ENCODE measurements around the gene NR3C2.

The NR3C2 gene

GRCh38 chr4:148255344-148255720, 186.9 kb downstream of the NR3C2 start:
- no peak for DNase-seq

DNA sequence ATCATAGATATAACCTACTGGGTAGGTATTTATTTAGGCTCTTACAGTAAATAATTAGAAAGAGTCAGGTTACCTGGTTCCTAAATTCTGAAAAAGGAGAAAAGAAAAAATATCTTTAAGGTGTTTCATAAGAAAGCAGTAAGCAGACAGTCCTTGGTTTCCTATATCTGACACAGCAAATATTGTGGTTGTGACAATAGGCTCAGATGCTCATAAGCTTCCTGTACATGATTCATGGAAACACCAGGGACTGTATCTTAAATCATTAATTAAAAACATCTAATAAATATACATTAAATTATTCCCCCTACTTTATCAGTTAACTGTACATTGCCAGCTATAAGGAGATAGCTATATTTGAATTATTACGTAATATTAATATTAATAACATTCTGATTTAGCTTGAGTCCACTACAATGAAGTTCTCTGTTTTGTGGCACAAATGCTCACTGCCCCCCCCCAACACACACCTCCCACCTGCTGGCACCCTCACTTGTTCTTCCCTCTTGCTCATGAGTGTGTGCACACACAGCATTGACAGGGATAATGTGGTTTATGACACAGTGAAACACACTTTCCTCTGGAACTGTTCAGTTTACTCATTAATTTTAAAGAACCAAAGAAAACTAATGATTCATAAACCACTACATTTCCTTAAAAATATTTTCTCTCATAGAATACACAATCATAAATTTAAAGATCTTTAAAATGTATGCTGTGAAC, 187.4 kb downstream of the NR3C2 start:
- DNase-seq = no peak

DNA sequence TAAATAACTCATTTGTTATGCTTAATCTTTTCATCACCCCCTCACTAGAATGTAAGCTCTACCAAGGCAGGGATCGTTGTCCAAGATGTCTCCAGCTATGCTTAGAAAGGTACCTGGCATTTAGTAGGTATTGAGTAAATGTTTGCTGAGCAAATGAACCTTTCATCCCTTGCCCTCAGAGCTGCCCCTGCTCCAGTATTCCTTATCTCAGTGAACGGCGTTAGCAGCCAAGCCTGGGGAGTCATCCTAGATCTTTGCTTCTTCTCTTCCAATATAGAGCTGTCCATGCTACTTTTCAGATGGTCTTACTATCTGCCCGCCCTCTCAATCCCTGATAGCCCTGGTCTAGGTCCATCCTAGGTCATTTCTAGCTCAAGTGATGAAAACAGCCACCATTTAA, 188.4 kb downstream of the NR3C2 start:
- DNase-seq = no peak

DNA sequence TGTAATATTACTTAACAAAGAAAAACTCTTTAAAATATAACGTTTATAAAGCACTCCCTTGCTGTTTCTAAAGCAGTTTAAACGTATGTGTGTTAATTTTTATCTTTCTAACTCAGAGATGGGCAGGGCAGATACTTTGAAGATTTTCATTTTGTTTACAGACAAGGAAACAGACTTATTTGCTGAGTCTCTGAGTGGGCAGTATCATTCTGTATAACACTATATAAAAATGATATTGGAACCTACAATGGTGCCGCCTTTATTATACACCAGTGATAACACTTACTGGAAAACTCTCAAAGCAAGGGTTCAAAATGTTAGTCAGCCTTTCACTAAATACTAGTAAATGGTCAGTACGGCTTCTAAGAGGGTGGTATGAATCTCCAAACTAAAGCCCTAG, 193.4 kb downstream of the NR3C2 start:
- no peak for DNase-seq

DNA sequence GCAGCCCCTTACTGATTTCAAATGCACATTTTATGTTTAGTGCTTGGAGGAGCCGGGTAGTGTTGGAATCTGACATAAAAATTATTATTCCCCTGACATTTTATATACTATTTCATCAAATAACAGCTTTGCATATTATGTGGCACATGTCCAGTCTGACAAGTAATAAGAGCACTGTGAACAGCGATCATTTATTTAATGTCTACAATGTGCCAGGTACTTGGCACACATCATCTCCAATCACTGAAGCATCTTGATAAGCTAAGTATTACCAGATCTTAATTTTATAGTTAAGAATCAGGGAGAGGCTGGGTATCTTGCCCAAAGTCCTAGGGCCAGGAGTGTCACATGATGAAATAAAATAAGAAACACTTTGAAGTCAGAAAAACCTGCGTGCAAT, 197.2 kb downstream of the NR3C2 start:
- no peak for DNase-seq

DNA sequence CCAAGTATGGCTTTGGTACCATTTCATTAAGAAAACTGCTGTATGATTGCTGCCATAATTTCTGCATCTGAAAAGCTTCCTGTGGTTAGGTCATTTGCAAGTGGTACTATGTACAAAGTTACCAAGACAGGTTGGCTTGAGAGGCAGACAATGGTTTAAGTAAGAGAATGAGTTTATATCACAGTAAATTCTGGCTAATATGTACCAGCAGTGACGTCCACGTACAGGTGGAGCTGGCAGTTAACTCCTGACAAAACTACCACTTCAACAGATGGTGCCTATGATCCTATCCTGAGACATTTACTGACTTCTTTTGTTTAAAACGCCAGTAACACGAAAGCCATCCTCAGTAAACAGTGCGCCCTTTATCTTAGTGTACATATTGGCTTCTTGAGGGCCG, 198.4 kb downstream of the NR3C2 start:
- DNase-seq = no peak

DNA sequence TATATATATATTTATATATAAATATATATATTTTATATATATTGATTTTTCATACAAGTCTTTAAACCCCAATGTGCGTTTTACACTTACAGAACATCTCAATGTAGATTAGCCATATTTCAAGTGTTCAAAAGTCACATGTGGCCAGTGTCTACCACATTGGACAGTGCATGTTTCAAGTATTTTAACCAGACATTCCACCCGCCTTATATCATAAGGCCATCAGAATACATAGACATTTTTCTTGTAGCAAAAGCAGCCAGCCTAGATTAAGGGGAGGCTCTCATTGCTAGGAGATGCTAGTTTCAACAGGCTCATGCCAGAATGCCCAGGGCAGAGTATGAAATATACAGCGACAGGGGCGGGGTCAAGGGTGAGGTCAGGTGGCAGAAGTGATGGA, 202.0 kb downstream of the NR3C2 start:
- DNase-seq = no peak

GRCh38 chr4:148239494-148239985, 202.7 kb downstream of the NR3C2 start:
- DNase-seq = no peak

- no peak for DNase-seq
Measured at GRCh38 chr4:148238811-148239493, 203.3 kb downstream of the NR3C2 start.

- no peak for DNase-seq
Measured at GRCh38 chr4:148238086-148238485, 204.1 kb downstream of the NR3C2 start.

GRCh38 chr4:148235809-148236208, 206.4 kb downstream of the NR3C2 start:
- no peak for DNase-seq

GRCh38 chr4:148229798-148230197, 212.4 kb downstream of the NR3C2 start:
- no peak for DNase-seq

DNA sequence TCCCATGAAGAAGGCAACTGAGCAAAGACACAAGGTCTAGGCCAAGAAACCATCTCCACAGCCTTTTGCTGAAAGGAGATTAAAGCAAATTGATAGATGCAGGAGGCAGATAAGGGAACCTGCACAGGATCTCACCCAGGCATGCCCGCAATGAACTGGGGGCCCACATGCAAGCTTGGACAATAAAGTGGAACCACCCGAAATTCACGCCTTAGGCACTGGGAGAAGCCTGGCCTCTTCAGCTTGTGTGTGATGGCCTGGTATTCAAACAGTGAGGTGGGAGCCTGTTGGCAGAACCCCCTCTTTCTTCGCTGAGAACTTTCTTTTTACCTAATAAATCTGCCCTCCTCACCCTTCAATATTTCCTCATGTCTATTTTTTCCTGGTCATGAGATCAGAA, 213.2 kb downstream of the NR3C2 start:
- no peak for DNase-seq

DNA sequence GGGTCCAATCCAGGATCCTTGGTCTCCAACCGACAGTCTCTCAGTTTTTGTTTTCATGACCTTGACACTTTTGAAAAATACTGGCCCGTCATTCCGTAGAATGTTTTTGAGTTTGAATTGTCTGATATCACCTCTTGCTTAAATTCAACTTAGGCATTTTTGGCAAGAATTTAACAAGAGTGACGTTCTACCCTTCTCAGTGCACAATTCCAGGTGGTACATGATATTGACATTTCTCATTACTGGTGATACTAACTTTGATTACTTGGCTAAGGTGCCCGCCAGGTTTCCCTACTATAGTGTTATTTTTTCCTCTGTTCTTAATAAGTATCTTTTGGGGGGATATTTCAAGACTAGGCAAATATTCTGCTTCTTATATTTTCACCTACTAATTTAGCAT, 215.1 kb downstream of the NR3C2 start:
- no peak for DNase-seq

DNA sequence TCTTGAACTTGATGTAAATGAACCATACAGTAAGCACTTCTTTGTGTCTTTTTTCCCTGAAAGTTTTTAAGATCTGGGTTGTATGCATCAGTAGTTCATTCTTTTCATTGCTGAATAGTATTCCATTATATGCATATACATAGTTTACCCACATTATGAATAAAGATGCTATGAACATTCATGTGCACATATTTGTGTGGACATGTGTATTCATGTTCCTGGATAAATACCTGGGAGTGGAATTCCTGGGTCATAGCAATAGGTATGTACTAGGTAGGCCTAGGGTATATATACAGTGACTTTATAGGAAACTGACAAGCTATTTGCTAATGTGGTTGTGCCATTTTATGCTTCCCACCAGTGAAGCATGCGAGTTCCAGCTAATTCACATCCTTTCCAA, 215.9 kb downstream of the NR3C2 start:
- no peak for DNase-seq

DNA sequence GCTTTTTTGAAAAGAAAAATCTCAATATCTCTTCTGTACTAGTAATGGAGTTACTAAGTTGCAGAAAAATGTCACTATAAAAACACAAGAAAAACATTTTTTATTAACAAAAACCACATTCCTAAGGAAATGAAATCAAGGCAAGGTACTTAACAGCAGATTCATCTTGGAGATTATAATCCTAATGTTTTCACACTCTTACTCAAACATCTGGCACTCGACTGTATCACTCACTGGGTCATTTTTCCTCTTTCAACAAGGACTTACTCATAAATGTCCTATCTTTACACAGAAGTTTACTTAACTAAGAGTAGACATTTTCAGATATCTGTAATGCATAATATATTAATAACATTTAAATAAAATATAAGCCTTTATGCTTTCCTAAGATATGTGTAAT, 216.6 kb downstream of the NR3C2 start:
- no peak for DNase-seq

DNA sequence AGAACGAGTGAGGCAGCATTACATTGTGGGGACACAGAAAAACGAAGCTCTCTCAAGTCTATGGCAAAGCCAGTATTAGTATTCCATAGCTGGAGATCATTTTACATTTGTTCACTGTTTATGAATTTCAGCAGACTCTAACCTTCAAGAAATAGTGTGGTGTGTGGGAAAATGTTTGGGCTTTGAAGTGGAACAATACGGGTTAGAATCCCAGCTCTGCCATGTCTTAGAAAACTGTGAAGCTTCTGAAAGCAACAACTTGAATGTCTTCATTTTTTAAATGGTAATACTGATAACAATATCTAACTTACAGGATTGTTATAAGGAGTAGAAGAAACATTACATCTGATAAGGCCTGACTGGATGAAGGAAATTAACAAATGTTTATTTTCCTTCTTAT, 217.7 kb downstream of the NR3C2 start:
- no peak for DNase-seq

- no peak for DNase-seq
Measured at GRCh38 chr4:148222991-148223660, 219.1 kb downstream of the NR3C2 start.

- DNase-seq = no peak
Measured at GRCh38 chr4:148216866-148217814, 225.1 kb downstream of the NR3C2 start.

- no peak for DNase-seq
Measured at GRCh38 chr4:148216321-148216720, 225.9 kb downstream of the NR3C2 start.

DNA sequence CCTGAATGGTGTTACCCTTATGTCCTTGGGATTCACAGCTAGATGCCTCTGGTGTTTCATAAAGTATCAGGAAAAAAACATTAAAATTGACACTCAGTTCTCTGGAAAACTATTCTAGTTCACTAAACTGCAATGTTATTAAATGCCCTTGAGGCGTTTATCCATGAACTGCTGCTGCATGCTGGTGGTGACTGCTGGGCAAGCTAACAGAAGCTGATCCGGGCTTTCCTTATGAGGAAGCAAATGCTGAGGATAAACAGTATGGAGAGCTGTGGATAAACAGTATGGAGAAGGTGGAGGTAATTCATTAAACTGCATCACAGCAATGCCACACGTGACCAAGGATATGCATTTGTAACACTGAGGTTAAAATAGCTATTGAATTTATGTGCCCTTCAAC, 227.0 kb downstream of the NR3C2 start:
- DNase-seq = no peak

- no peak for DNase-seq
Measured at GRCh38 chr4:148214529-148215166, 227.6 kb downstream of the NR3C2 start.
